Measurements from ENCODE around the gene CLRN3. TPM values are rescaled to one million over a fixed set of nuclear protein-coding genes. Genes with fewer than 3 reads are reported as not detected.

Gene CLRN3
- total and polyA plus RNA-seq, 9 of the 15 experiments (the other 6 are each of a cell fraction or from before 2014, with no cell fraction given): not detected

DNA sequence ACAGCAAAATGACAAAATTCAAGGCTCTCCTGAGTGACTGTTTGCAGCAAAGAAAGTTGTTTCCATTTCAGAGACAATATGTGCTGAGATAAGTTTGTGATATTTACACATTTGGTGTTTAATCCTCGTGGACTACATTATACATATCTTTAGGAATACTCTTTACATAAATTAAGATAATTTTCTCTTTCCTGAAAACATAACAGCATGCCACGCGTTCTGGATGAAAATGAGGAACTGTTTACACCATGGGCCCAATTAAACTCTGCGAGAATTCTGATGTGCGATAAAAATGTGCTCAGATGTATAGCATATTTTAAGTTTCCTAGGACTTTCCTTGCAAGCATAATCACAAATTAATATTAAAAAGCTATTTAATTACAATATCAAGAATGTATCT lies 40.5 kb upstream of the CLRN3 start:
- Histone ChIP-seq H3K9me1 (ENCODE audit: control insufficient read depth, insufficient read depth, low read length) (no peaks in the 10 kb centered on the region), H3K9me3 (replicated peaks; ENCODE audit: control insufficient read depth, insufficient read depth, low read depth, low read length) (no peaks in the 10 kb centered on the region), H3K4me2 (ENCODE audit: insufficient read depth, low read length) (no peak overlapping the region), H3K4me3 (no peak overlapping the region), H3K9ac (ENCODE audit: insufficient read depth in 1 of 2, low read depth in 2 of 2, low read length in 2 of 2) (no peak overlapping the region), H3K79me2 (ENCODE audit: control insufficient read depth, insufficient read depth, low read length) (no peaks in the 10 kb centered on the region), H2AFZ (ENCODE audit: low read depth, low read length) (no peak overlapping the region), H3K4me1 (replicated peaks in 1 of 2; ENCODE audit: control insufficient read depth in 2 of 2, insufficient read depth in 2 of 2, low read length in 2 of 2) (no peaks in the 10 kb centered on the region), H3K36me3 (ENCODE audit: control insufficient read depth, insufficient read depth, low read length) (no peaks in the 10 kb centered on the region), H4K20me1 (replicated peaks; ENCODE audit: control insufficient read depth, insufficient read depth, low read length) (no peaks in the 10 kb centered on the region), H3K27ac (ENCODE audit: extremely low read depth, low read depth, low read length) (no peak overlapping the region), H3K27me3 (ENCODE audit: control insufficient read depth in 2 of 2, insufficient read depth in 2 of 2, low read length in 2 of 2) (peaks cover 0 to 17% of the 10 kb centered on the region in 2 experiments; a peak in 2 of 5 replicates)
- DNase-seq (ENCODE audit: extremely low read depth in 1 of 4, low spot score in 3 of 4): no peak
- ChIA-PET POLR2A (no interaction called here), CTCF (ENCODE audit: low intra/inter-chr PET ratio) (no interaction called here)
- FAIRE-seq: no peak
- ATAC-seq: no peak
- no TSS peak for BruUV-seq (replicated peaks)
- TF ChIP-seq POLR2AphosphoS2 (IDR thresholded peaks at IDR 0.05; ENCODE audit: low read length) (no peak), EGR1 (conservative IDR thresholded peaks at IDR 0.05) (no peak), ARHGAP35 (IDR thresholded peaks at IDR 0.05; ENCODE audit: partially characterized antibody) (no peak), PCBP1 (IDR thresholded peaks at IDR 0.05; ENCODE audit: low read depth, low read length, poor library complexity, severe bottlenecking) (no peak), TAF1 (IDR thresholded peaks at IDR 0.05; ENCODE audit: control insufficient read depth, extremely low read depth, insufficient read depth, low read length, severe bottlenecking) (no peak), MAZ (CRISPR knock-in tag; conservative IDR thresholded peaks at IDR 0.05 in 1 of 2, IDR thresholded peaks at IDR 0.05 in 1 of 2) (no peak), C11orf30 (IDR thresholded peaks at IDR 0.05; ENCODE audit: low read depth) (no peak), NCOA4 (IDR thresholded peaks at IDR 0.05; ENCODE audit: partially characterized antibody) (no peak), SP1 (CRISPR knock-in tag; IDR thresholded peaks at IDR 0.05) (no peak), TBP (optimal IDR thresholded peaks at IDR 0.05; ENCODE audit: low read depth, low read length) (no peak)
- TF ChIP-seq, protein P1, sequence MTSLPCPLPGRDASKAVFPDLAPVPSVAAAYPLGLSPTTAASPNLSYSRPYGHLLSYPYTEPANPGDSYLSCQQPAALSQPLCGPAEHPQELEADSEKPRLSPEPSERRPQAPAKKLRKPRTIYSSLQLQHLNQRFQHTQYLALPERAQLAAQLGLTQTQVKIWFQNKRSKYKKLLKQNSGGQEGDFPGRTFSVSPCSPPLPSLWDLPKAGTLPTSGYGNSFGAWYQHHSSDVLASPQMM (CRISPR knock-in tag; IDR thresholded peaks at IDR 0.05): no peak
- 0% methylated on average over 5 of the region's 5 CpGs for WGBS (ENCODE audit: insufficient coverage, low coverage, missing lambda C conversion rate)
- intact Hi-C loops (cut with micrococcal nuclease): no loop called here
- in situ Hi-C loops (cut with MboI): no loop called here
